HL-60 (cell line): Measurements from ENCODE around the gene SPINK5.
A peak's percentile ranks its signal among the peaks of the same experiment; 100 is the strongest.

ENCODE experiments used
- DNase-seq, 2 experiments: peaks; one replicate each; pipeline ENCODE4 v3.0.0-alpha.2; 2010 to 2020; ENCODE audit warnings: low read depth in 1 of 2, low spot score in 1 of 2
- H3K27ac ChIP-seq: fragments of 250-450 bp; sonication (Bioruptor Pico); replicated peaks from 2 replicates; pipeline ENCODE4 v1.5.1; 2020; ENCODE audit warnings: mild to moderate bottlenecking, moderate library complexity
- H3K27me3 ChIP-seq: fragments of 250-450 bp; sonication (Bioruptor Pico); 2 replicates; pipeline ENCODE4 v1.5.1; 2021; ENCODE audit warnings: mild to moderate bottlenecking, moderate library complexity; ENCODE audit not compliant: insufficient read depth, poor library complexity, severe bottlenecking
- H3K4me3 ChIP-seq: replicated peaks from 2 replicates; pipeline ENCODE4 v1.5.1; 2011; ENCODE audit warnings: mild to moderate bottlenecking, control low read depth, low read length; ENCODE audit not compliant: insufficient read depth
- CTCF ChIP-seq: IDR thresholded peaks from one replicate; pipeline ENCODE4 v1.5.1; 2011; ENCODE audit warnings: low read length, control low read depth, inconsistent platforms; ENCODE audit not compliant: insufficient read depth
- REST ChIP-seq: IDR thresholded peaks from 2 replicates; pipeline ENCODE4 v1.6.1; 2012; ENCODE audit warnings: low read depth; ENCODE audit not compliant: insufficient replicate concordance
- SPI1 ChIP-seq: IDR thresholded peaks from 2 replicates; pipeline ENCODE4 v1.6.1; 2012; ENCODE audit warnings: low read depth, mild to moderate bottlenecking, borderline replicate concordance

SPINK5 gene

DNA sequence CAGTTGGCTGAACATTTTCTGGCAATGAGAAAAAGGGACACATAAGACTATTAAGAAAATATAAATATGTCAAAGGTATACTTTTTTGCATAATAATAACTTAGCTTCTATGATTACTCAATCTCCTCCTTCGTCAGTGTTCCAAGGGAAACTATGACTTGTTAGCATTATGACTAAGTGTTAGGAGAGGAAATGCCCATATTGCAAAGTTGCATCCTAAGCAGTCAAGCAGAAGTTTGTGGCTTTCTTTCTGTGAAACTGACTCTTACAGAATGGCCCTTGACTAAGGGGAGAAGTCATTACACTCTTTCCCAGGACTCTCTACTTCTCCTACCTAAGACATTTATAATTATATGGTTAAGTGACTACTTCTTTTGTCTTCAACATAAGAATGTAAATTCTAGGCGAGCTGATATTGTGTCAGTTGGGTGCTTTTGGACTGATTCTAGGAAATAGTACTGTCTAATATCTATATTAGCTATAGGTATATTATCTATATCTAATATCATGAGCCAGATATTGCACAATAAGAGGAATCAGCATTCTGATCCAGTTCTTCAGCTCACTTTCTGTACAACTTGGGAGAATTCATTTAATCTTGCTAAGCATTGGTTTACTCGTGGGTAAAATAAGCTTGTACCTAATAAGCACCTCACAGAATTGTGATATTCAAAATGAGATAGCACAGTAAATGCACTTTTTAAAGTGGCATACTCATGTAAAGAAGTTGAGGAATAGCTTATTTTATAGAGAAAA lies 122.6 kb downstream of the SPINK5 start:
- H3K27me3 ChIP-seq = no peaks in the 10 kb centered on the region
- peak overlapping the region; percentile 7; the same call in 1 of the 2 replicates for H3K27ac ChIP-seq
- no peak overlapping the region for H3K4me3 ChIP-seq
- TF ChIP-seq SPI1 (peak; percentile 38; the same call in 1 of the 2 replicates), REST (no peak), CTCF (no peak)
- peak; percentile 71 to 75 for DNase-seq
